ENCODE data around the gene PPIP5K2. TPM values are rescaled to one million over a fixed set of nuclear protein-coding genes. Genes with fewer than 3 reads are reported as not detected.

The PPIP5K2 gene
- total RNA-seq, 2 donors from 2014 or later: 23.1 to 29.6 TPM

GRCh38 chr5:103237778-103238177, 117.7 kb downstream of the PPIP5K2 start:
- 87 to 88% methylated on average over 1 of the region's 1 CpG for WGBS, 2 donors
- Histone ChIP-seq H3K36me3 (replicated peaks in 1 of 2; ENCODE audit: insufficient read depth in 1 of 2, low read depth in 2 of 2) (no peaks in the 10 kb centered on the region), H3K9me3 (no peaks in the 10 kb centered on the region), H3K27ac (no peak overlapping the region), H3K4me3 (no peak overlapping the region), H3K4me1 (no peaks in the 10 kb centered on the region), H3K27me3 (no peaks in the 10 kb centered on the region)
- no peak for ATAC-seq
- DNase-seq: no peak
- TF ChIP-seq POLR2A (IDR thresholded peaks at IDR 0.05) (no peak), CTCF (IDR thresholded peaks at IDR 0.05) (no peak)
- intact Hi-C loops (cut with DNase I): loop anchor here (10.0 kb wide), 1 partner anchor 237 kb away; no protein-coding TSS in a partner anchor

- H3K36me3 ChIP-seq (replicated peaks in 1 of 2; ENCODE audit: insufficient read depth in 1 of 2, low read depth in 2 of 2): no peaks in the 10 kb centered on the region
- no peak for ATAC-seq
- H3K27ac ChIP-seq: no peak overlapping the region
- no peak for DNase-seq
- no peak overlapping the region for H3K4me3 ChIP-seq
- WGBS, 2 donors: 57 to 70% methylated on average over 2 of the region's 2 CpGs
- H3K4me1 ChIP-seq: no peaks in the 10 kb centered on the region
- TF ChIP-seq POLR2A (IDR thresholded peaks at IDR 0.05) (no peak), CTCF (IDR thresholded peaks at IDR 0.05) (no peak)
- H3K27me3 ChIP-seq: no peaks in the 10 kb centered on the region
- intact Hi-C loops (cut with DNase I): no loop called here
- H3K9me3 ChIP-seq: no peaks in the 10 kb centered on the region
These were observed 123.6 kb downstream of the PPIP5K2 start for GRCh38 chr5:103243665-103244064.

GRCh38 chr5:103244398-103244797, 124.3 kb downstream of the PPIP5K2 start:
- Histone ChIP-seq H3K27ac (no peak overlapping the region), H3K36me3 (replicated peaks in 1 of 2; ENCODE audit: insufficient read depth in 1 of 2, low read depth in 2 of 2) (no peaks in the 10 kb centered on the region), H3K4me1 (no peaks in the 10 kb centered on the region), H3K9me3 (no peaks in the 10 kb centered on the region), H3K4me3 (no peak overlapping the region), H3K27me3 (no peaks in the 10 kb centered on the region)
- DNase-seq: no peak
- intact Hi-C loops (cut with DNase I): no loop called here
- no peak for ATAC-seq
- TF ChIP-seq CTCF (IDR thresholded peaks at IDR 0.05) (no peak), POLR2A (IDR thresholded peaks at IDR 0.05) (no peak)

GRCh38 chr5:103245761-103246160, 125.7 kb downstream of the PPIP5K2 start:
- no peaks in the 10 kb centered on the region for H3K4me1 ChIP-seq
- intact Hi-C loops (cut with DNase I): no loop called here
- no peaks in the 10 kb centered on the region for H3K9me3 ChIP-seq
- no peak for TF ChIP-seq POLR2A (IDR thresholded peaks at IDR 0.05)
- TF ChIP-seq CTCF (IDR thresholded peaks at IDR 0.05): no peak
- H3K27ac ChIP-seq: no peak overlapping the region
- H3K27me3 ChIP-seq: no peaks in the 10 kb centered on the region
- H3K4me3 ChIP-seq: no peak overlapping the region
- DNase-seq (no peak), ATAC-seq (no peak)
- WGBS, 2 donors: 79% methylated on average over 4 of the region's 4 CpGs
- H3K36me3 ChIP-seq (replicated peaks in 1 of 2; ENCODE audit: insufficient read depth in 1 of 2, low read depth in 2 of 2): no peaks in the 10 kb centered on the region

GRCh38 chr5:103247118-103247517, 127.0 kb downstream of the PPIP5K2 start:
- no peak for TF ChIP-seq POLR2A (IDR thresholded peaks at IDR 0.05)
- TF ChIP-seq CTCF (IDR thresholded peaks at IDR 0.05): no peak
- H3K27me3 ChIP-seq: no peaks in the 10 kb centered on the region
- WGBS, 2 donors: 94 to 97% methylated on average over 1 of the region's 1 CpG
- ATAC-seq (no peak), DNase-seq (no peak)
- H3K4me1 ChIP-seq: no peaks in the 10 kb centered on the region
- H3K4me3 ChIP-seq: no peak overlapping the region
- H3K36me3 ChIP-seq (replicated peaks in 1 of 2; ENCODE audit: insufficient read depth in 1 of 2, low read depth in 2 of 2): no peaks in the 10 kb centered on the region
- intact Hi-C loops (cut with DNase I): no loop called here
- H3K27ac ChIP-seq: no peak overlapping the region
- no peaks in the 10 kb centered on the region for H3K9me3 ChIP-seq

Data from body of pancreas (tissue), 4 donors.